Activated T-cell treated with anti-CD3 and anti-CD28 coated beads, Interleukin-2, amount 50 U/mL, for 72 hours (primary cell): Measurements from ENCODE around the gene IDH1. TPM values are rescaled to one million over a fixed set of nuclear protein-coding genes. Genes with fewer than 3 reads are reported as not detected.
"Not testable (repeated sequence)": the region's sequence is repeated elsewhere in the genome, so short reads cannot be mapped to it uniquely, and the experiment has no call there.

Source experiments
- ATAC-seq, 2 donors: fragments of 150-1000 bp; cut with Tn5 transposase; replicated peaks in 1 of 2; 2 replicates each; pipeline ENCODE4 v1.10.0; 2021; ENCODE audit warnings: moderate library complexity in 2 of 2, mild to moderate bottlenecking in 1 of 2
- DNase-seq, 2 donors: peaks; one replicate each; pipeline ENCODE4 v3.0.0; 2021 to 2022; ENCODE audit warnings: mixed read lengths in 1 of 2
- H3K27ac Mint-ChIP-seq: one replicate; pipeline ENCODE4 v1.8.0; 2022; ENCODE audit warnings: mild to moderate bottlenecking, moderate library complexity, mixed read lengths
- H3K27me3 Mint-ChIP-seq: one replicate; pipeline ENCODE4 v1.8.0; 2022; ENCODE audit warnings: low read depth, mixed read lengths
- H3K36me3 Mint-ChIP-seq, 2 donors: one replicate each; pipeline ENCODE4 v1.8.0; 2022; ENCODE audit warnings: mixed read lengths in 2 of 2, mild to moderate bottlenecking in 1 of 2; ENCODE audit not compliant: insufficient read depth in 2 of 2
- H3K4me1 Mint-ChIP-seq: one replicate; pipeline ENCODE4 v1.8.0; 2022; ENCODE audit warnings: low read depth, mixed read lengths
- H3K4me3 Mint-ChIP-seq, 2 donors: one replicate each; pipeline ENCODE4 v1.8.0; 2022; ENCODE audit warnings: mild to moderate bottlenecking in 2 of 2, mixed read lengths in 2 of 2, moderate library complexity in 2 of 2
- H3K9me3 Mint-ChIP-seq, 2 donors: one replicate each; pipeline ENCODE4 v1.8.0; 2022; ENCODE audit warnings: mixed read lengths in 2 of 2
- total RNA-seq, 2 donors: library from RNA; stranded (reverse); gene quantifications; one replicate each; pipeline ENCODE4 v1.2.3, GENCODE V29; 2022

IDH1 gene
- total RNA-seq, 2 donors from 2014 or later = 18.6 to 21.4 TPM

DNA sequence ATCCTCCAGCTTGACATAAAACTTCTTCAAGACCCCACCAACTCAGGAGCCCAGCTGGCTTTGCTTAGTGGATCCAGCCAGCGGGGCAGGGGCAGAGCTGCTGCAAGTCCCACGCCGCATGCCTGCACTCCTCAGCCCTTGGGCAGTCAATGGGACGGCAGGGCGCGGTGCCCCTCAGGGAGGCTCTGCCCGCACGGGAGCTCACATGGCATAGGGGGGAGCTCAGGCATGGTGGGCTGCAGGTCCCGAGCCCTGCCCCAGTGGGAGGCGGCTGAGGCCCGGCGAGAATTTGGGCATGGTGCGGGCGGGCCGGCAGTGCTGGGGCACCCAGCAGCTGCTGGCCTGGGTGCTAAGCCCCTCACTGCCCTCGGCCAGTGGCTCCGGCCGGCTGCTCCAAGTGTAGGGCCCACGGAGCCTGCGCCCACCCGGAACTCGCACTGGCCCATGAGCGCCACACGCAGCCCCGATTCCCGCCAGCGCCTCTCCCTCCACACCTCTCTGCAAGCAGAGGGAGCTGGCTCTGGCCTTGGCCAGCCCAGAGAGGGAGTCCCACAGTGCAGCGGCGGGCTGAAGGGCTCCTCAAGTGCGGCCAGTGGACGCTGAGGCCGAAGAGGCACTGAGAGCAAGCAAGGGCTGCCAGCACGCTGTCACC lies 27.2 kb downstream of the IDH1 start:
- DNase-seq (no peak), ATAC-seq (no peak)
- H3K4me1 Mint-ChIP-seq = no peaks in the 10 kb centered on the region
- H3K4me3 Mint-ChIP-seq = no peak overlapping the region
- H3K36me3 Mint-ChIP-seq = no peaks in the 10 kb centered on the region
- peaks cover 2 to 3% of the 10 kb centered on the region in 2 donors for H3K9me3 Mint-ChIP-seq
- no peaks in the 10 kb centered on the region for H3K27me3 Mint-ChIP-seq
- H3K27ac Mint-ChIP-seq = no peak overlapping the region

DNA sequence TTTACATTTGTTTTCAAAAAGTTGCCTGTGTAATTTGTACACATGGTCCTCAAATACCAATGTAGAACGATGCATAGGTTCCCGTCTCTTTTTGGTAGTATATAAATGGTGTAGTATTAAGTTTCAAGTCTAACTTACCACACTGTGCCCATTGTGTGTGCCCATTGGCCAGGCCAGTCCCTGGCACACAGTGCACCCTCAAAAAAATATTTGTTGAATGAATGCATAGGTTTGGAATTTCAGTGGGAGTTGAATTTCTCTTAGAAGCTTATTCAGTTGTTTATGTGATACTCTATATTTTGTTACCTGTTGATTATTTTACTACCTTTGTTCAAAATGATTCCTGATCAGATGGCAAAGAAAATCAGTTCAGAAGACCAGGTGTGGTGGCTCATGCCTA lies 30.1 kb downstream of the IDH1 start:
- no peak overlapping the region for H3K4me3 Mint-ChIP-seq
- no peak for DNase-seq
- ATAC-seq = no peak
- no peaks in the 10 kb centered on the region for H3K27me3 Mint-ChIP-seq
- no peaks in the 10 kb centered on the region for H3K9me3 Mint-ChIP-seq
- H3K4me1 Mint-ChIP-seq = no peaks in the 10 kb centered on the region
- no peaks in the 10 kb centered on the region for H3K36me3 Mint-ChIP-seq
- no peak overlapping the region for H3K27ac Mint-ChIP-seq

DNA sequence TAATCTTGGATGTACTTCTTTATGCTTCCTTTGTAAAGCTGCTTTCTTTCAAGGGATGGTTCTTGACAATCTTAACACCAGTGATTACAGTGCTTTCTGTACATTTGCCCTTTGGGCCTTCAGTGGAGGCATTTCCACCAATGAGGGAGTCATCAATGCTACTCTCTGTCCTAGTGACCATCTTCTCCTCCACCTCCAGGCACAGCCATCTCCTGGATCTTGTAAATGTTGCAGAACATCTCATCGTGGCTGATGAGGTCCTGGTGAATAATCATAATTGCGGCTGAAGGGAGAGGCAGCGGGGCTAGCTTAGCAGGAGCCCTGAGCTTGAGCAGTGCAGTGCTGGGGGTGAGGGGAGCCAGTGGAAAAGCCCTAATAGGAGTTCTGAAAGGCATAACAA lies 32.5 kb downstream of the IDH1 start:
- Mint-ChIP-seq H3K36me3 (no peaks in the 10 kb centered on the region), H3K4me1 (no peaks in the 10 kb centered on the region), H3K27me3 (no peaks in the 10 kb centered on the region), H3K27ac (no peak overlapping the region), H3K4me3 (no peak overlapping the region), H3K9me3 (no peaks in the 10 kb centered on the region)
- ATAC-seq (no peak), DNase-seq (no peak)

DNA sequence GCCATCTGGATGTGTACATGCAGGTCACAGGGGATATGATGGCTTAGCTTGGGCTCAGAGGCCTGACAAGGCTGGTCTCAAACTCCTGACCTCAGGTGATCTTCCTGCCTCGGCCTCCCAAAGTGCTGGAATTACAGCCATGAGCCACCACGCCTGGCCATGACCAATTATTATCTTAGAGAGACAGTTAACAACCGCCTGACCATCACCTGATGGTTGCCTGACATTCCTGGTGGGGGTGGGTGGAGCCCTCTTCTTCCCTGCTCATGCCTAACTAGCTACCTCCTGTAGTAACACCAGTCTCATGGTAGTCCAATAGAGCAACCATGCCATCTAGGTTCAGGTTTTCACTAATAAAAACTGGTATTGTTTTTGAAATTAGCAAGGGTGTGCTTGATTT lies 33.0 kb downstream of the IDH1 start:
- ATAC-seq, H3K27ac Mint-ChIP-seq, H3K9me3 Mint-ChIP-seq, DNase-seq, H3K4me3 Mint-ChIP-seq, H3K36me3 Mint-ChIP-seq, H3K4me1 Mint-ChIP-seq, H3K27me3 Mint-ChIP-seq: not testable (repeated sequence)

DNA sequence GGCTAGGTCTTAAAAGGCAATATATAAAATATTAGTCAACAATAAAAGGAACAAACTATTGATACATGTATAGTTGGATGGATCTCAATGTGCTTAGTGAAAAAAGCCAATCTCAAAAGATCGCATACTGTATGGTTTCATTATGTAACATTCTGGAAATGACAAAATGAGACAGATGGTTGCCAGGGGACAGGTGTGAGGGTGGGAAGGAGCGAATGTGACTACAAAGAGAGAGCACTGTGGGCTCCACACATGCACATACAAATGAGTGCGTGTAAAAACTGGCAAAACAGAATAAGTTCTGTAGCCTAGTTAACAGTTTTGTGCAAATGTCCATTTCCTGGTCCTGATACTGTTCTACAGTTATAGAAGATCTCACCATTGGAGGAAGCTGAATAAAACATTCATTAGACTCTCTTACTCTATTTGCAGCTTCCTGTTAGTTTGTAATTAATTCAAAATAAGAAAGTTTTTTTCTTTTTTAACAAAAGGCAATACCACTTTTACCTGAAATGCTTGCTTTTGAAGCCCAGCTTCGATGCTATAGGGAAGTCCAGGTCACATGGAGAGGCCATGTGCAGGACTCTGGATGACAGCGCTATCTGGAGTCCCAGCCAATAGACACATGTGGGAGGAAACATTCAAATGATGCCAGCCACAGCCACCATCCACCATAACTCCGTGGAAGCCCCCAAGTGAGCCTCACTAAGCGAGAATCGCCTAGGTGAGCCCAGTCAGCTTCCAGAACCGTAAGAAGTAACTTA lies 44.0 kb downstream of the IDH1 start:
- ATAC-seq (no peak), DNase-seq (no peak)
- H3K27ac Mint-ChIP-seq = no peak overlapping the region
- H3K4me1 Mint-ChIP-seq = no peaks in the 10 kb centered on the region
- no peaks in the 10 kb centered on the region for H3K36me3 Mint-ChIP-seq
- peaks cover 6% of the 10 kb centered on the region for H3K27me3 Mint-ChIP-seq
- H3K4me3 Mint-ChIP-seq = no peak overlapping the region
- H3K9me3 Mint-ChIP-seq = no peaks in the 10 kb centered on the region

DNA sequence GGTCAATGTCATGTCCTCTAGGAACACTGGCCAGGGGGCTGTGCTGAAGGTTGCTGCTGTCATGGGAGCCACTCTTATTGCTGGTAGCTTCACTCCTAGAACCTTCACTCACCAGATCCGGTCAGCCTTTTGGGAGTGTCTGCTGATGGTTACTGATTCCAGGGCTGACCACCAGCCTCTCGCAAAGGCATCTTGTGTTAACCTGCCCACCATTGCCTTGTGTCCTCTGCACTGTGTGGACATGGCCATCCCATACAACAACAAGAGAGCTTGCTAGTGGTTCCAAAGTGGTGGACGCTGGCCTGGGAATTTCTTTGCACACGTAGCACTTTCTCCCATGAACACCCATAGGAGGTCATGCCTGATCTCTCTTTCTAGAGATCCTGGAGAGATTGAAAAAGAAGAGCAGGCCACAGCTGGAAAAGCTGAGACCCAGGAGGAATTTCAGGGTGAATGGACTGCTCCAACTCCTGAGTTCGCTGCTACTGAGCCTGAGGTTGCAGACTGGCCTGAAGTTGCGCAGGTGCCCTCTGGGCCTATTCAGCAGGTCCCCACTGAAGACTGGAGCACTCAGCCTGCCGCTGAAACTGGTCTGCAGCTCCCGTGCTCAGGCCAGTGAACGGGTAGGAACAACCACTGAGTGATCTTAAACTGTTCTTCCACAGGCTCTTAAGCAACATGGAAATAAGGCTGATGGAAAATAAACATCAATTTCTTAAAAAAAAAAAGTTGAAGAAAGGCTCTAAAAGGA lies 46.4 kb downstream of the IDH1 start:
- H3K27me3 Mint-ChIP-seq = peaks cover 6% of the 10 kb centered on the region
- H3K36me3 Mint-ChIP-seq = no peaks in the 10 kb centered on the region
- H3K4me3 Mint-ChIP-seq = no peak overlapping the region
- no peaks in the 10 kb centered on the region for H3K9me3 Mint-ChIP-seq
- H3K27ac Mint-ChIP-seq = no peak overlapping the region
- H3K4me1 Mint-ChIP-seq = peaks cover 5% of the 10 kb centered on the region
- DNase-seq = no peak
- ATAC-seq = no peak

DNA sequence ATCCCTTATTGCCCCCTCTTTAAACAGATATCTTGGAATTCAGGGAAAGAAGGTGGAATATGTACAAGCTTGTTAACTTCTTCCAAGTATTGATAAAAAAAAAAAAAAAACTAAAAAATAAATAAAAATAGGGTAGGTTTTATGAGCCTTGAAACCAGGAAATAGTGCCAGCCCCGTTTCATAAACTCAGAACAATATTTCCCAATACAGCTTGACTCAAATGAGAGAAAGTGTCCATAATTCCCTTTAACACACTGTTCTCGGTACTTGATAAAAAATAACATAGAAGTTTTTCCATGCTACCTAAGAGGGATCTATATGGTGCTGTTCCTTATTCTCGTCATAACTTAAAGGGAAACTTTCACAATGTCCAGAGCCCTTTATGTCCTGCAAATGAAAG lies 47.1 kb downstream of the IDH1 start:
- no peak overlapping the region for H3K27ac Mint-ChIP-seq

DNA sequence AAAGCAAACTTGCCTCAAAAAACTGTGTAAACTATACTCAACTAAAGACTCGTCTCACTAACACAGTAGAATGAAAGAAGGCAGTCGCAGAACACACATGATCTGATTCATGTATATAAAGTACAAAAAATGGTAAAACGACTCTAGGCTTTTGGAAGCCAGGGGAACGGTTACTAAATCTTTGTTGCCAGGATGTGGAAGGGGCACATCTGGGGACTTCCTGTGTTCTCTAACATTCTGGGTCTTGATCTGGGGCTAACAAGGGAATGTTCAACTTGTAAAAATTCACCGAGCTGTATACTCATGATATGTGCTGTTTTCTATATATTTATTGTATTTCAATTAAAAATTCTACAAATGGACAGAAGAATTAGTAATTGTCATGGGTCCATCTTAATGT lies 50.7 kb downstream of the IDH1 start:
- no peak for DNase-seq
- no peak for ATAC-seq
- H3K36me3 Mint-ChIP-seq = no peaks in the 10 kb centered on the region
- H3K27ac Mint-ChIP-seq = no peak overlapping the region
- peaks cover 5% of the 10 kb centered on the region for H3K4me1 Mint-ChIP-seq
- H3K9me3 Mint-ChIP-seq = no peaks in the 10 kb centered on the region
- peaks cover 1% of the 10 kb centered on the region for H3K27me3 Mint-ChIP-seq
- H3K4me3 Mint-ChIP-seq = no peak overlapping the region

More for the DNA sequence above, 47.1 kb downstream of the IDH1 start:
- Mint-ChIP-seq H3K36me3 (no peaks in the 10 kb centered on the region), H3K9me3 (no peaks in the 10 kb centered on the region), H3K4me3 (no peak overlapping the region), H3K27me3 (peaks cover 6% of the 10 kb centered on the region), H3K4me1 (peaks cover 5% of the 10 kb centered on the region)
- DNase-seq = no peak
- ATAC-seq = no peak

DNA sequence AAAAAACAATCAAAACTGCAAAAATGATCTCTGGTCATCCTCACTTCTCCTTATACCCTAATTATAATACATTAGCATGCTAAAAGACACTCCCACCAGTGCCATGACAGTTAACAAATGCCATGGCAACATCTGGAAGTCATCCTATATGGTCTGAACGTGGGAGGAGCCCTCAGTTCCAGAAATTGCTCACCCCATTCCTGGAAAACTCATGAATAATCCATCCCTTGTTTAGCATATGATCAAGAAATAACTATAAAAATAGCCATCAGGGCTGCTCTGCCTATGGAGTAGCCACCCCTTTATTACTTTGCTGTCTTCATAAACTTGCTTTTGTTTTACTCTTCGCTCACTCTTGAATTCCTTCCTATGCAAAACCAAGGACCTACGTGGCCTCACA lies 59.3 kb downstream of the IDH1 start:
- Mint-ChIP-seq H3K4me3 (no peak overlapping the region), H3K4me1 (no peaks in the 10 kb centered on the region), H3K27ac (no peak overlapping the region), H3K27me3 (no peaks in the 10 kb centered on the region), H3K9me3 (no peaks in the 10 kb centered on the region), H3K36me3 (no peaks in the 10 kb centered on the region)
- DNase-seq = no peak
- no peak for ATAC-seq

DNA sequence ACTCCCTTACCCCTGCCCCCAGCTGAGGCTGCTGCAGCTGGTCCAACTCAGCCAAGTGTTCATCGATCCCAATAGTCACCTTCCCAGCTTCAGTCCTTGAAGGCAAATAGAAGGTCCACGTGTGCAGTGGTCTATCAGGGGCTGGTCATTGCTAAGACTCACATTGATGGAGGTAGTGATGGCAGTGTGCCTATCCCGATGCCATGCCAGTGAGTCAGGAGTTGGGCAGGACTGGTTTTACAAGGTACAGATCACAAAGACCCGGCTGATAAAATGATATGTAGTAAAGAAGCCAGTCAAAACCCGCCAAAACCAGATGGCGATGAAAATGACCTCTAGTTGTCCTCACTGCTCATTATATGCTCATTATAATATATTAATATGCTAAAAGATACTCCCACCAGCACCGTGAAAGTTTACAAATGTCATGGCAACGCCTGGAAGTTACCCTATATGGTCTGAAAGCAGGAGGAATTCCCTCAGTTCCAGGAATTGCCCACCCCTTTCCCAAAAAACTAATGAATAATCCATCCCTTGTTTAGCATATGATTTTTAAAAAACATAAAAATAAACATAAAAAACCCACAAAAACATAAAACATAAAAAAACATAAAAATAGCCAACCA lies 62.1 kb downstream of the IDH1 start:
- H3K4me3 Mint-ChIP-seq = no peak overlapping the region
- no peaks in the 10 kb centered on the region for H3K27me3 Mint-ChIP-seq
- DNase-seq (no peak), ATAC-seq (no peak)
- no peaks in the 10 kb centered on the region for H3K9me3 Mint-ChIP-seq
- no peaks in the 10 kb centered on the region for H3K4me1 Mint-ChIP-seq
- no peak overlapping the region for H3K27ac Mint-ChIP-seq
- H3K36me3 Mint-ChIP-seq = no peaks in the 10 kb centered on the region

DNA sequence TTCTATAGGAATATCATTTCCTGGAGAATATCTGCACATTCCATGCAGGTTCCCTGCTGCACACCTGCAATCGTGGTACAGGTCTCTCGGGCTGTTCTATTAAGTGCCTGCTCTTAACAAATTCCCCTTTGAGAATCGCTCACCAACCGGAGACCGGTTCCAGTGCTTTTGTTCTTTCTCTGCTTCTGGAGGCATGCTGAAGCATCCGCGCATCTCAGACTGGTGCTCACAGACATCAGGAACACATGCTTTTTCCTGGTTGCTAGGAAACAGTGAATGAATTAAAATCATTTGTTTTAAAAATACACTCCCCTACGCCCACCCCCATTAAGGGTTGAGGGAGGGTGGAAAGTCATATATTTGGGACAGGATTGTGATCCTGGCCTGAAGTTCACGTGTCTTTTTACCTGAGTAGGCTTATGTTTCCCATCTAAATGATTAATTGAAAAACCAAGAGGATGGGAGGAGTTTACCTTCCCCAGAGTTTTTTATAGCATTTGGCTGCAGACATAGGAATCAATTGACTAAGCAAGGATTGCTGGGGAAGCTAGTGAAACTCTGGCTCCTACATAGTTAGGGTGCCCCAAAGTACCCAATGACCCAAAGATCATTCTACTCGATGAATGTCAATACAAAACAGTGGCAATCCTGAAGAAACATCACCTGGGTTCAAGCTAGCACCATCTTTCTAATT lies 64.9 kb downstream of the IDH1 start, which contains the start of gene C2orf80:
C2orf80 (minus strand) TSS at position 221 of the 694 bp plus-strand sequence. CDS start 3,044 bp downstream, outside the sequence.
- no peak within 1 kb of the TSS for H3K4me3 Mint-ChIP-seq
- DNase-seq (no peak), ATAC-seq (no peak)
- H3K27me3 Mint-ChIP-seq = no peaks in the 10 kb centered on the region
- no peaks in the 10 kb centered on the region for H3K9me3 Mint-ChIP-seq
- no peak within 1 kb of the TSS for H3K27ac Mint-ChIP-seq
- H3K36me3 Mint-ChIP-seq = no peaks in the 10 kb centered on the region
- H3K4me1 Mint-ChIP-seq = no peaks in the 10 kb centered on the region

DNA sequence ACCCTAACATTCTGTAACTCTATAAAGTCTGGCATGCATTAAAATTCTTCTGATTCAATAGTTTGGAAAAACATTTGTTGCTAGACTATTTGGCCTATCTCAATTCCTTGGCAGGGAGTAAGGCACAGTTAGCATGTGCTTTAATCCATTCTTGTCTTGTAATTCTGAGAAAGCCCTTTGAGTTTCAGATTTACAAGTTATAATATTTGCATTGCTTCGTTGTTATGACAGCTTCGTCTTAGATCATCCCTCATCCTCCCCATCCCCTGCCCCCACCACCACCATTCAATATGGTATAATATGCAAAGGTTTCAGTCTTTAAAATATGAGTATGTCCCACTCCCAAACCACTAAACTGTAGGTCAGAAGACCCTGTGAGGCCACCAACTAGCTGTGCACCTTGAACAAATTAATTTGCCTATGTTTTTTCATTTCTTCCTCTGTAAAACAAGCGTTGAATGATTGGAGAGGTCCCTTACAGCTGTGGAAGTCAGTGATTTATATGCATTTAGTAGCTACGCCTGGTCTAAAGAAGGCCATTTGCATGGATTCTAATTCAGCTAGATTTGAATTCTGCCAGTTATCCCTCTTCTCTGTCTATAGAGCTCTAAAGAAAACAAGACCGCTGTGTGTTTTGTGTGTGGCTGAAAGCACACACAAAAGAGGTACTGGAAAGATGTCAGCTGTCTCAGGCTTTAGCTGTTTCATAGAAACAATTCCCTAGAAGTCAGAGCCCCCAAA lies 65.6 kb downstream of the IDH1 start:
- no peak overlapping the region for H3K4me3 Mint-ChIP-seq
- no peaks in the 10 kb centered on the region for H3K4me1 Mint-ChIP-seq
- H3K36me3 Mint-ChIP-seq = no peaks in the 10 kb centered on the region
- no peak for ATAC-seq
- peaks cover 5% of the 10 kb centered on the region for H3K27me3 Mint-ChIP-seq
- DNase-seq = no peak
- no peak overlapping the region for H3K27ac Mint-ChIP-seq
- H3K9me3 Mint-ChIP-seq = no peaks in the 10 kb centered on the region
